Nephron (organoid): ENCODE measurements around the gene GPSM1.
A peak's percentile ranks its signal among the peaks of the same experiment; 100 is the strongest.

Experiments
- H3K27ac Mint-ChIP-seq, 3 experiments: 2 replicates each; pipeline ENCODE4 v1.8.0; 2020; ENCODE audit warnings: mixed read lengths in 3 of 3, mild to moderate bottlenecking in 2 of 3, moderate library complexity in 1 of 3
- H3K27me3 Mint-ChIP-seq: 2 replicates; pipeline ENCODE4 v1.8.0; 2021; ENCODE audit warnings: low read depth, mild to moderate bottlenecking, moderate library complexity, mixed read lengths
- H3K36me3 Mint-ChIP-seq: 2 replicates; pipeline ENCODE4 v1.8.0; 2020; ENCODE audit warnings: low read depth, mixed read lengths
- H3K4me1 Mint-ChIP-seq: 2 replicates; pipeline ENCODE4 v1.8.0; 2020; ENCODE audit warnings: mixed read lengths
- H3K4me3 Mint-ChIP-seq, 3 experiments: 2 replicates each; pipeline ENCODE4 v1.8.0; 2020; ENCODE audit warnings: mild to moderate bottlenecking in 3 of 3, mixed read lengths in 3 of 3, moderate library complexity in 2 of 3
- H3K9me3 Mint-ChIP-seq: 2 replicates; pipeline ENCODE4 v1.8.0; 2020; ENCODE audit warnings: mixed read lengths
- CTCF ChIP-seq, 3 experiments: fragments of 200-600 bp; sonication (generic); IDR thresholded peaks; one replicate each; pipeline ENCODE4 v1.5.0; 2021; ENCODE audit warnings: antibody characterized with exemption in 3 of 3; ENCODE audit not compliant: unreplicated experiment in 3 of 3

GPSM1 gene

DNA sequence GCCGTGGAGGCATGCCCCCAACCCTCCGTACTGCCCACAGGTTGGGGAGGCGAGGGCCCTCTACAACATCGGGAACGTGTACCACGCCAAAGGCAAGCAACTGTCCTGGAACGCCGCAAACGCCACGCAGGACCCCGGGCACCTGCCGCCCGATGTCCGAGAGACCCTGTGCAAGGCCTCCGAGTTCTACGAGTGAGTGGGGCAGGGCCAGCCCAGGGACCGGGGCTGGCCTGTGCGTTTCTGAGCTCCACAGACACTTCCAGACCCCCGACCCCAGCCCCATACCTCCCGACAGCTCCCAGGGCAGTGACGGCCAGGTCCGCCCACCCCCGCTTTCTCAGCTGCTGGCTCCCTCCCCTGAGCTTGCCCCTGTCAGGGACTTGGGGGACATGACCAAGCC is 9.5 kb downstream of the GPSM1 start:
- H3K4me1 Mint-ChIP-seq: peaks cover 8% of the 10 kb centered on the region
- no peak overlapping the region for H3K4me3 Mint-ChIP-seq
- H3K36me3 Mint-ChIP-seq: peaks cover 7% of the 10 kb centered on the region
- H3K27ac Mint-ChIP-seq: no peak overlapping the region
- no peaks in the 10 kb centered on the region for H3K27me3 Mint-ChIP-seq
- no peak for TF ChIP-seq CTCF (IDR thresholded peaks at IDR 0.05; ENCODE audit: unreplicated experiment in 3 of 3)
- H3K9me3 Mint-ChIP-seq: no peaks in the 10 kb centered on the region

DNA sequence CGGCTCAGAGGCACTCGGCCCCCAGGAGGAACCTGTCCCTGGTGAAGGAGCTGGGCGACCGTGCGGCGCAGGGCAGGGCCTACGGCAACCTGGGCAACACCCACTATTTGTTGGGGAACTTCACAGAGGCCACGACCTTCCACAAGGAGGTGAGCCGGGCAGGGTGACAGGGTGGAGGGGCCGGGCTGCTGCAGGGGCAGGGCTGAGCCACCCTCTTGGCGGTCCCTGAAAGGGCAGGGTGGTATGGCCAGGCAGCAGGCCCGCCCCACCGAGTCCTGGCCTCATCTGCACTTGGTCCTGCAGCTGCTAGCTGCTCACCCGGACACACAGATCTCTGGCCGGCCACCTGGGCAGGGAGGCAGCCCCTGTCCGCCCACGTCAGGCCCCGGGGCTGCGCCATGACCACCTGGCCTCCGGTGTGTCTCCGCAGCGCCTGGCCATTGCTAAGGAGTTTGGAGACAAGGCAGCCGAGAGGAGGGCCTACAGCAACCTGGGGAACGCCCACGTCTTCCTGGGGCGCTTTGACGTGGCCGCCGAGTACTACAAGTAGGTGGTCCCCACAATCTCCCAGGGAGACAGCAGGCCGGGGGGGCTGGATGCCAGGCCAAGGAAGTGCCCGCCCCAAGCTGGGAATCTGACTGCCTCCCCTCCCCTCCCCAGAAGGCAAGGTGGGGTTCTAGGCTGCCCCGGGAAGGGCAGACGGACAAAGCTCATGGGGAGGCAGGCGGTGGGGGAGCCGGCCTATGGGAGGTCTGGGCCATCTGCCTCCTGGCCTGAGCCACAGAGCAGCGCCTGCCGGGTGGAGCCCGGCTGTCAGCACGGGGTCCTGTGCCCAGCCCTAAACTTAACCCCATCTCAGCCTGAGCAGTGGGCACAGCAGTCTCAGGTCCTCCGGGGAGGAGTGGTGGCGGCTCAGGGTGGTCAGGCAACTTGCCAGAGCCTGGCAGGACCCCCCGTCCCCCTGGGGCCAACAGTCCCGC is 10.4 kb downstream of the GPSM1 start:
- no peaks in the 10 kb centered on the region for H3K9me3 Mint-ChIP-seq
- no peak overlapping the region for H3K4me3 Mint-ChIP-seq
- H3K27ac Mint-ChIP-seq: no peak overlapping the region

DNA sequence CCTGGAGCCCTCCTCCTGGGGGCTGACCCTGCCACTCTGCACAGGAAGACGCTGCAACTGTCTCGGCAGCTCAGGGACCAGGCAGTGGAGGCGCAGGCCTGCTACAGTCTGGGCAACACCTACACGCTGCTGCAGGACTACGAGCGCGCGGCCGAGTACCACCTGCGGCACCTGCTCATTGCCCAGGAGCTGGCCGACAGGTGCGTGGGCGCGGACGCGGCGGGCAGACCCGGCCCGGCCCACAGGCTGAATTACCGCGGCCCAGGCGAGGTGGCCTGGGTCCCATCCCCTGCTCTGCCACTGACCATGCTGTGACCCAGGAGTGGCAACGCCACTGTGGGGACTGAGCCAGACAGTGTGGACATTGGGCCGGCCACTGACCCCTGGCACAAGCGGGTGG is 11.2 kb downstream of the GPSM1 start:
- H3K4me3 Mint-ChIP-seq: no peak overlapping the region
- no peaks in the 10 kb centered on the region for H3K27me3 Mint-ChIP-seq
- peaks cover 7% of the 10 kb centered on the region for H3K36me3 Mint-ChIP-seq
- no peaks in the 10 kb centered on the region for H3K9me3 Mint-ChIP-seq
- H3K4me1 Mint-ChIP-seq: peaks cover 11% of the 10 kb centered on the region
- H3K27ac Mint-ChIP-seq: no peak overlapping the region
- no peak for TF ChIP-seq CTCF (IDR thresholded peaks at IDR 0.05; ENCODE audit: unreplicated experiment in 3 of 3)

More for the DNA sequence above, 10.4 kb downstream of the GPSM1 start:
- Mint-ChIP-seq H3K4me1 (peaks cover 11% of the 10 kb centered on the region), H3K36me3 (peaks cover 7% of the 10 kb centered on the region), H3K27me3 (no peaks in the 10 kb centered on the region)
- no peak for TF ChIP-seq CTCF (IDR thresholded peaks at IDR 0.05; ENCODE audit: unreplicated experiment in 3 of 3)

- Mint-ChIP-seq H3K27ac (no peak overlapping the region), H3K4me1 (peaks cover 11% of the 10 kb centered on the region), H3K36me3 (peaks cover 7% of the 10 kb centered on the region), H3K4me3 (no peak overlapping the region), H3K27me3 (no peaks in the 10 kb centered on the region), H3K9me3 (no peaks in the 10 kb centered on the region)
- peak; percentile 86 to 91 (median 90) for TF ChIP-seq CTCF (IDR thresholded peaks at IDR 0.05; ENCODE audit: unreplicated experiment in 3 of 3)
Observed at GRCh38 chr9:136339173-136339957, 12.0 kb downstream of the GPSM1 start.

- no peaks in the 10 kb centered on the region for H3K27me3 Mint-ChIP-seq
- no peaks in the 10 kb centered on the region for H3K9me3 Mint-ChIP-seq
- H3K27ac Mint-ChIP-seq: no peak overlapping the region
- H3K4me3 Mint-ChIP-seq: no peak overlapping the region
- H3K36me3 Mint-ChIP-seq: peaks cover 7% of the 10 kb centered on the region
- peaks cover 11% of the 10 kb centered on the region for H3K4me1 Mint-ChIP-seq
- no peak for TF ChIP-seq CTCF (IDR thresholded peaks at IDR 0.05; ENCODE audit: unreplicated experiment in 3 of 3)
Observed at GRCh38 chr9:136339958-136340310, 12.6 kb downstream of the GPSM1 start.
